ENCODE data around the gene AP3B1.
A peak's percentile ranks its signal among the peaks of the same experiment; 100 is the strongest.

Gene AP3B1, protein sequence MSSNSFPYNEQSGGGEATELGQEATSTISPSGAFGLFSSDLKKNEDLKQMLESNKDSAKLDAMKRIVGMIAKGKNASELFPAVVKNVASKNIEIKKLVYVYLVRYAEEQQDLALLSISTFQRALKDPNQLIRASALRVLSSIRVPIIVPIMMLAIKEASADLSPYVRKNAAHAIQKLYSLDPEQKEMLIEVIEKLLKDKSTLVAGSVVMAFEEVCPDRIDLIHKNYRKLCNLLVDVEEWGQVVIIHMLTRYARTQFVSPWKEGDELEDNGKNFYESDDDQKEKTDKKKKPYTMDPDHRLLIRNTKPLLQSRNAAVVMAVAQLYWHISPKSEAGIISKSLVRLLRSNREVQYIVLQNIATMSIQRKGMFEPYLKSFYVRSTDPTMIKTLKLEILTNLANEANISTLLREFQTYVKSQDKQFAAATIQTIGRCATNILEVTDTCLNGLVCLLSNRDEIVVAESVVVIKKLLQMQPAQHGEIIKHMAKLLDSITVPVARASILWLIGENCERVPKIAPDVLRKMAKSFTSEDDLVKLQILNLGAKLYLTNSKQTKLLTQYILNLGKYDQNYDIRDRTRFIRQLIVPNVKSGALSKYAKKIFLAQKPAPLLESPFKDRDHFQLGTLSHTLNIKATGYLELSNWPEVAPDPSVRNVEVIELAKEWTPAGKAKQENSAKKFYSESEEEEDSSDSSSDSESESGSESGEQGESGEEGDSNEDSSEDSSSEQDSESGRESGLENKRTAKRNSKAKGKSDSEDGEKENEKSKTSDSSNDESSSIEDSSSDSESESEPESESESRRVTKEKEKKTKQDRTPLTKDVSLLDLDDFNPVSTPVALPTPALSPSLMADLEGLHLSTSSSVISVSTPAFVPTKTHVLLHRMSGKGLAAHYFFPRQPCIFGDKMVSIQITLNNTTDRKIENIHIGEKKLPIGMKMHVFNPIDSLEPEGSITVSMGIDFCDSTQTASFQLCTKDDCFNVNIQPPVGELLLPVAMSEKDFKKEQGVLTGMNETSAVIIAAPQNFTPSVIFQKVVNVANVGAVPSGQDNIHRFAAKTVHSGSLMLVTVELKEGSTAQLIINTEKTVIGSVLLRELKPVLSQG

DNA sequence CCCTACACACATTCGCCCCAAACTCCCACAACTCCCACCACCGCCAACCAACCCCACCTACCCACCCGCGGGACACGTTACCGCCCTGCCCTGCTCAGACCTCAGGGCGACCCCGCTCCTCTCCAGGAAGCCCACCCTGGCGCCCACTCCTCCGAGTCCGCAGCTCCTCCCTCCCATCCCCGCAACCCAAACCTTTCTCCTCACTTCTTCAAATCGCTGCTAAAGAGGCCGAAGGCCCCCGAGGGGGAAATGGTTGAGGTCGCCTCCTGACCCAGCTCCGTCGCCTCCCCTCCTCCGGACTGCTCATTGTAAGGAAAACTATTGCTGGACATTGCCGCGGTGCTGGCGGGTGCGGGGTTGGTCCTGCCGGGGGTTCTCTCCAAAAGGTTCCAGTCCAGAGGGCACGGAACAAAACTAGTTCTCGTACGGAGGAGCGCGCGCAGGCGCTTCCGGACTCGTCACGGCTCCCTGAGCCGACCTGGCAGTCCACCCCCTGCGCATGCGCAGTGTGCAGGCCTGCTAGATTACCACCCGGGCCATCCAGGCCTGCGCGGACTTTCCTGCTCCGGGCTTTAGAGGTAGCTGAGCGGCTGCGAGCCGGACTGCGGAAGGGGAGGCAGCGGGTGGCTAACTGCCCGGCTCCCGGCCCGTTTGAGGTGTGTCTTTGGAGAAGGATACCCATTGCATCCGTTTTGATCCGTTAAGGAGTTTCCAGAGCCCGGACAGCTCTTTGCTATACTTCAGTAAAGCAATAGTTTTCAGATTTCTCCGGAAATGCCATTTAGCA, at the start of gene AP3B1:
TSS of gene AP3B1 (minus strand) at position 451 of the 787 bp plus-strand sequence. CDS start at position 332, 119 bp downstream.
- DNase-seq (ENCODE audit: low read depth): peak; percentile 96

DNA sequence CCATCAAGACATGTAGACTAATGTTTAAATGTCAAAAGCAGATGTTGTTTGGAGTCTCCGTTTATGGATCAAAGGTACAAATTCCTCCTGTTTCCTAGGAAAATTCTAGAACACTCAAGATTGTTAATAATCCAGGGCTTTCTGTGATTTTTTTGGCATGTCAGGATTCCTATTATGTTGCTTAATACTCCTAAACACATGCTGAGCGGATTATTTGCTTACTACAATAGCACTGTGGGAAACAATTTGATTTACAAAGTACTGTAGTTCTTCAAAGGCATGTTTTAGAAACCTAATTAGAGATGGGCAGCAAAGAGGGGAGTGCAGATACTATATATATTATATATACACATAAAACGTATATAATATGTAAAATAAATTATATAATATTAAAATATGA, 46.9 kb upstream of the AP3B1 start:
- DNase-seq (ENCODE audit: low read depth): no peak

DNA sequence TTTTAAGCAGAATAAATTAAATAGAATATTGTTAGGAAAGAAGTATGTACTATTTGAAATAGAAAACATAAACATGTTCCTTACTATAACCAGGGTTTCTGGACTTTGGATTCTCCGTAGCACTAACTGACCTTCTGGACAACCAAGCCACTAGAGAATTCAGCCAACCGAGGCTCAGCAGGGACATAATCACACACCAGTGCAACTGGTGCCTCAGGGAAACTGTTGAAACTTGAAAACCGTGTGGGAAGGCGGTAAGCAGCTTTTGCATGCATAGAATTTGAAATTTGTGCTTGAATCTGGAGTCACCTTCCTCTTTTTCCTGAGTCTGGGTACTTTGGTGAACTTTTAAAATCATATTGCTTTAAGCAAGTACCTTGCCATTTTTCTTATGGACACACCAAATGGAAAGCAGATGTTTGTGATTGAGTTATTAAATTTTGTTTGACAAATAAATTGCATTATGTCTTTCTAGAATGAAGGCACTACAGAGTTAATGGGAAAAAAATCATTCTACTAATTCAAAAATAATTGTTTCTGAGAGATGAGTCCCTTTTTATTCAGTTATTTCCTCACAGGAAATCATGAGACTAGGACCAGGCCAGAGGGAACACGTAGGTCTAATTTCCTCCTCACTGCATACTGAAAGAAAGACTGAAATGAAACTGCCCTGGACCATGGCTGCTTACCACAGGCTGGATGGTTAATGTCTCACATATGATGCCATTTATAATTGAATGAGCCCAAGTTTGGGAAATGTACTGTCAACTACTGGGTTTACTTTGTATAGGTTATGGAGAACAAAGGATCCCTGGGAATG, 45.3 kb upstream of the AP3B1 start:
- DNase-seq (ENCODE audit: low read depth): no peak

DNA sequence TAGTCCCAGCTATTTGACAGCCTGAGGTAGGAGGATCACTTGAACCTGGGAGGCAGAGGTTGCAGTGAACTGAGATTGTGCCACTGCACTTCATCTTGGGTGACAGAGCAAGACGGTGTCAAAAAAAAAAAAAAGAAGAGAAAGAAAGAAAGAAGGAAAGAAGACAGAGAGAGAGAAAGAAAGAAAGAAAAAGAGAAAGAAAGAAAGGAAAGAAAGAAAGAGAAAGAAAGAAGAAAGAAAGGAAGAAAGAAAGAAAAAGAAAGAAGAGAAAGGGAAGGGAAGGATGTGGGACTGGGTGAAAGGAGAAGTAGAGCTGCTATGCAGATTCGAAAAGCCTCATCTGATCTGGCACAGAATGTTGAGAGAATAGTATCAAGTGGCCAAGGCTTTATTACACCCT, 42.2 kb upstream of the AP3B1 start:
- no peak for DNase-seq (ENCODE audit: low read depth)

DNA sequence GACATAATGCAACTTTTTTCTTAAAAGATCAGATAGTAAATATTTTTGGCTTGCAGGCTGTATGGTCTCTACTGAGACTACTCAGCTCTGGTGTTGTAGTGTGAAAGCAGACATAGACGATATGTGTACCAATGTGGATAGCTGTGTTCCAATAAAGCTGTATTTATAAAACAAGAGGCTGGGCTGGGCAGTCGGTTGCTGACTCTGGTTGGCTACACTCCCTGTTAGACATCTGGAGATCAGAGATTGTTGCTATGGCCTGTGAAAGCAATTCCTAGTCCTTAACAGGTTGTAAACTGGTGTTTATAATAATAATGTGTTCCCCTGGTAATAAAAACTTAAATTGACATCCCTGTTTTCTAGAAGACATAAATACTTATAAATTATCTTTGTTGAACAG, 41.5 kb upstream of the AP3B1 start:
- DNase-seq (ENCODE audit: low read depth): no peak

DNA sequence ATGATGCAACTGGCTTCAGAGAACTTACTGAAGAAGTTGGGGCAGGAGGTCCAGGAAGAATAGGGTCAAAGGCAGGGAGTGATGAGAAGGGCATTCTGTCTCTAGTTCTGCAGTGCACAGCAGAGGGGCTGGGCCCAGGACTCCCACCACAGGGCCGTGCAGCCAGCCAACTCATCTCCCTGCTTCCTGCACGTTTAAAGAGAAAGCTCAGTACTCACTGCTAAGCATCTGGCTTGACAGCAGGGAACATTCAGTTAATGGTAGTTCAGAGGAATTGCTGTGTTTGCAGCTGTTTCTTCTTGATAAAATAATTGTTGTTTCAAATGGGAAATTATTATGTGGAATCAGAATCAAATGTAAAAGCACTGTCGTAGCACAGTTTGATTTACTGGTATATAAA, 40.3 kb upstream of the AP3B1 start:
- DNase-seq (ENCODE audit: low read depth): no peak

DNA sequence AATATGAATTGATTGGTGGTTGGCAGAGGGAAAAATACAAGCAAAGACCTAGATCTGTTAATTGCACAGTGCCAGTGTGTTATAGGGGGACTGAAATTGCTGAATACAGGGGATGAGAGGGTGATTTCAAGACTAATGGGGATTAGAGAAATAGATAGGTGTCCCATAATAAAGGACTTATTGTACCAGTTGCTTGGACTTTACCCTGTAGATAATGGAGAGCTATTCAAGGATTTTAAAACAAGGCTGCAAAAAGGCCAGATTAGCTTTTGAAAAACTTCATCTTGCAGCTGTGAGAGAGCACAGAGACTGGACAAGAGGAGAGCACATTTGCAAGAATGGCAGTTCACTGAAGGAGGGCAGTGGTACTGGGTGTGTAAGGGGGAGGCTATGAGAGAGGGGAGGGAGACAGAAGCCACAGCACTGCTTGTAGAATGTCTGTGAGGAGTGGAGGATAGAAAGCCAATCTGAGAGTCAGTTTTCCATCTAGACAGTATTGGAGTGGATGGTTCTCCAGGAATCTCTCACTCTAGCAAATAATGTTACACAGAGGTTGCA, 37.1 kb upstream of the AP3B1 start:
- DNase-seq (ENCODE audit: low read depth): no peak

DNA sequence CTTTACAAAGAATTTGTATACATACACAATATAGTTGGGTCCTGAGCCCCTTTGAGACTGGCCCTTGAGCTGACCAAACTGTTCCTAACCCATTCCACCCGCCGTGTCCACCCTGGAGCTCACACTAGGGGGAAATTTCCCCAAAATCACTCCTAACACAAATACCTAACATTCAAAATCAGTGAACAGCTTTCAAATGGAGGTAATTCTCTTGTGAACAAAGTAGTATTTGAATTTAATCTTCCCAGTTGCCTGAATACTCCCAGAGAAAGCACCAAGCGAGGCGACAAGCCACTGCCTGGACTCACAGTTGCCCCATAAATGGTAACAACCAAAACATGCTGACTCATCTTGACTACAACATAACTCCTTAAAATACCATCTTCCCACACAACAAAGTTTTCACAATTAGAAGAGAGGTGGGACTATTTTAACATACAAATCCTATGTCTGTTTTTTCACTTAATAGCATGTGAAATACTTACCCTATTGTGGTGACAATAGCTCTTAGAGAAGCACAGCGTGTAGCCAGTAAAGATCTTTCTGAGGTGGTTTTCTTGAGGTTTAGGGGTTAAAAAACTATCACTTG, 34.2 kb upstream of the AP3B1 start:
- no peak for DNase-seq (ENCODE audit: low read depth)

DNA sequence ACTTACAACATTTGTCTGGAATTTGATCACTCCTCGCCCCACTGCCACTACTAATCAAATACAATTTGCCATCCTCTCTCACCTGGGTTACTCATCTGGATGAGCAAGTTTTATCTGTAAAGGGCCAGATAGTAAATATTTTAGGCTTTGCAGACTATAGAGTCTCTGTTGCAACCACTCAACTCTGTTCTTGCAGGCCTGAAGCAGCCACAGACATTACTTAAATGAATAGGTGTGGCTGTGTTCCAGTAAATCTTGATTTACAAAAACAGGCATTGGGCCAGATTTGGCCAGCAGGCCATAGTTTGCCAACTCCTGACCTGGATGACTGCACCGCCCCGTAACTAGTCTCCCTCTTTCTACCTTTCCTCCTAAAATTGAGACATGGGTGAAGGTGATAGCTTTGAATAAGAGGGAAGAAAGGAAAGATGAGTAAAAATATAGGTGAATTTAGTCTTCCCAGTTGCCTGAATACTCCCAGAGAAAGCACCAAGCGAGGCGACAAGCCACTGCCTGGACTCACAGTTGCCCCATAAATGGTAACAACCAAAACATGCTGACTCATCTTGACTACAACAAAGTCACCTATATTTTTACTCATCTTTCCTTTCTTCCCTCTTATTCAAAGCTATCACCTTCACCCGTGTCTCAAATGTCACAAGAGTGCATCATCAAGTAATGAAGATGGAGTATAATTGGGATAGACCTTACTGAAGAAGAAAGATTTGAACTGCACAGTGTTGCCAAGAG, 33.4 kb upstream of the AP3B1 start:
- no peak for DNase-seq (ENCODE audit: low read depth)

DNA sequence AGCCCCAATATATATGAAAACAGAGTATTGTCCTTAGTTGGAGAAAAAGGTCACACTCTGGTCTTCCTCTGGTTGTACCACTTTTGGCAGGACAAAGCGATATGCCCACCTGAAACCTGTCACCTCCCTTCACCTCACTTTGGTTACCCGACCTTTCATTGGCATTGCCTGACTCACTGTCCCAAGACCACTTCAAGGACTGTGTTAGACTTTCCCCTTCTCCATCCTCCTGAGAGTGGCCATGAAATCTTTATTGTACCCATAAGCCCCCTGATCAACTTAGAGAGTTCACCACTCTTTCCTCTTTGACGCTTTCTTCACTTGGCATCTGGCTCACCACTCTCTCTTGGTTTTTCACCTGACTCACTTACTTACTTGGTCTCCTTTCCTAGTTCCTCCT, 32.4 kb upstream of the AP3B1 start:
- DNase-seq (ENCODE audit: low read depth): no peak

DNA sequence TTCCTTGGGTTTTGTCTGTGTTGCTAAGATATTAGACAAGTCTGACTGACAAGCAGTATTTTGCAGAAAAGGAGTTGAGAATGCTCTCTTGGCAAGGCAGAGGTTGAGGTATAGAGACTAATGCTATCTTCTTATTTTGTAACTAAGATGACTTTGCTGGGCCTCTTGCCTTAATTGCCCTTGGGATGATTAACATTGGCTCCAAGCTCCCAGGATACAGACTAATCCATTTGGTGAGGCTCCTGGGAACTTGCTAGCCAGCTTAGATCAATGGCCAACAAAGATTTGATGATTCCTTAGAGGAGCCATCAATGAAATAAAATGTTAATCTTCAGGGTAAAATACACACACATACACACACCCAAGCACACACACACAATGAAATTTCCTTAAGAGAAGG, 28.7 kb upstream of the AP3B1 start:
- no peak for DNase-seq (ENCODE audit: low read depth)

DNA sequence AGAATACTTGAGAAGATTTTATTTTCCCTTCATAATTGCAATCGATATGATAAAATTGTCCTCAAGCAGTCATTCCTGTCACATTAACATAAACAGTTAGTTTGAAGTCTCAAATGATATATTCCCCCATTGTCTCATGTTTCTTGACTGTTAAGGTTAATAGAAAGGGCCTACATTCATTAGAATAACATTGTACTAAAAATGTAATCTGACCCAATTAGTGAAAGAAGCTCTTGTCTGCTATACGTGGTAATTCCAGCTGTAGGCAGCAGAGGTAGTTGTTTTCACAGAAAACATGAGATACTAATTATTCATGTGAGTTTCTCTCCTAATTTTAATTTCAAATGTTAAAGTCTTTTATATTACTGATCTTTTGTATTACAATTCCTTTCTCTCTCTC, 25.9 kb upstream of the AP3B1 start:
- no peak for DNase-seq (ENCODE audit: low read depth)

DNA sequence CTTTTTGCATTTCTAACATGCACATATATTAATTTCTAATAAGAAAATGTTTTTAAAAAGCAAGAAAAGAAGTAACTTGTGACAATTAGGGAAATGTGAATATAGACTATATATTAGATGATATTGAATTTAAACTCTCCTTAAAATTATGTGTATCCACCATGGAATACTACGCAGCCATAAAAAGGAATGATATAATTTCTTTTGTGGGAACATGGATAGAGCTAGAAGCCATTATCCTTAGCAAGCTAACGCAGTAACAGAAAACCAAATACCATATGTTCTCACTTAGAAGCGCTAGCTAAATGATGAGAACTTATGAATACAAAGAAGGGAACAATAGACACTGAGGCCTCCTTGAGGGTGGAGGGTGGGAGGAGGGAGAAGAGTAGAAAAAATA, 23.8 kb upstream of the AP3B1 start:
- DNase-seq (ENCODE audit: low read depth): no peak

DNA sequence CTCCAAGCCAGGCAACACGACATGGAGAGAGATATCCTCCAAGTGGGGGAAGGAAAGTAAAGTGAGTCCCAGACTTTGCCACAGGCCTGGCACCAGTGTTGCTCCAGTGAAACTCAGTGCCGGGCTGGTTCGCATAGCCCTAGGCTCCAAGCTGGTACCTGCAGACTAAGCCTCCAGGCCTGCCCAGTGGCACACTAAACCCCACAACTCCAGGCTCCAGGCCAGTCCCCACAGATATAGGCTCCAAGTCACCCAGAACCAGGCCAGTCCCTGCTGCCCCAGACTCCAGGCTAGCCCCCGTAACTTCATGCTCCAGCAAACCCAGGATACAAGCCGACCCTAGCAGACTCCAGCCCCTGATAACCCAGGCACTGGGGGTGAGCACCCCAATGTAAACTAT, 23.0 kb upstream of the AP3B1 start:
- DNase-seq (ENCODE audit: low read depth): no peak

DNA sequence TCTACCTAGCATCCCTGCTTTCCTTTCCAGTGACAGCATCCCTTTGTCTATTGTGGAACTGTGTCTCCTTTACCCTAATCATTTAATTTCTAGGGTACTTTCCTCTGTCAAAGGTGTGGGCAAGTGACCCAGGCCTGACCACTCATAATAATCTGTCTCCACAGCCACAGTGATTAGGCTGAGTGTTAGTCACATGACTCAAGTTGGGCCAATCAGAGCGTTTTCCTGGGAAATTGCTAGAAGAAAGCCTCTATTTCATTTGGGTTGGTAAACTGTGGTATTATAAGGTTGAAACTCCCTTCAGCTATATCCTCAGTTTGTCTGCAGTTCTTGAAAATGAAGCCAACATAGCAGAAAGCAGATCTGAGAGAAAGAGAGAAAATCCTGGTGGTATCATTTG, 14.2 kb upstream of the AP3B1 start:
- DNase-seq (ENCODE audit: low read depth): no peak

DNA sequence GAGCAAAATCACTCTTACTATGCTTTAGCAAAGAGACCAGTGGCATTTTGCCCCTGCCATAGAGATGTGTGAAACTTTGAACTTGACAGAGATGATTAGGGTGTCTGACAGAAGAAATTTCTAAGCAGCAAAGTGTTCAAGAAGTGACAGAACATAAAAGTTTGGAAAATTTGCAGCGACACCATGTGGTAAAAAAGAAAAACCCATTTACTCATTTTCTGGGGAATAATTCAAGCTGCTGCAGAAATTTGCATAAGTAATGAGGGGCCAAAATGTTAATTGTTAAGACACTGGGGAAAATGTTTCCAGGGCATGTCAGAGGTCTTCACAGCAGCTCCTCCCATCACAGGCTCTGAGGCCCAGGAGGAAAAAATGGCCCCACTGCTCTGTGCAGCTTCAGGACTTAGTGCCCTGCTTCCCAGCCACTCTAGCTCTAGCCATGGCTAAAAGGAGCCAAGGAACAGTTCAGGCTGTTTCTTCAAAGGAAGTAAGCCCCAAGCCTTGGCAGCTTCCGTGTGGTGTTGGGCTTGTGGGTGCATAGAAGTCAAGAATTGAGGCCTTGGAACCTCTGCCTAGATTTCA, 6.1 kb upstream of the AP3B1 start:
- DNase-seq (ENCODE audit: low read depth): no peak

DNA sequence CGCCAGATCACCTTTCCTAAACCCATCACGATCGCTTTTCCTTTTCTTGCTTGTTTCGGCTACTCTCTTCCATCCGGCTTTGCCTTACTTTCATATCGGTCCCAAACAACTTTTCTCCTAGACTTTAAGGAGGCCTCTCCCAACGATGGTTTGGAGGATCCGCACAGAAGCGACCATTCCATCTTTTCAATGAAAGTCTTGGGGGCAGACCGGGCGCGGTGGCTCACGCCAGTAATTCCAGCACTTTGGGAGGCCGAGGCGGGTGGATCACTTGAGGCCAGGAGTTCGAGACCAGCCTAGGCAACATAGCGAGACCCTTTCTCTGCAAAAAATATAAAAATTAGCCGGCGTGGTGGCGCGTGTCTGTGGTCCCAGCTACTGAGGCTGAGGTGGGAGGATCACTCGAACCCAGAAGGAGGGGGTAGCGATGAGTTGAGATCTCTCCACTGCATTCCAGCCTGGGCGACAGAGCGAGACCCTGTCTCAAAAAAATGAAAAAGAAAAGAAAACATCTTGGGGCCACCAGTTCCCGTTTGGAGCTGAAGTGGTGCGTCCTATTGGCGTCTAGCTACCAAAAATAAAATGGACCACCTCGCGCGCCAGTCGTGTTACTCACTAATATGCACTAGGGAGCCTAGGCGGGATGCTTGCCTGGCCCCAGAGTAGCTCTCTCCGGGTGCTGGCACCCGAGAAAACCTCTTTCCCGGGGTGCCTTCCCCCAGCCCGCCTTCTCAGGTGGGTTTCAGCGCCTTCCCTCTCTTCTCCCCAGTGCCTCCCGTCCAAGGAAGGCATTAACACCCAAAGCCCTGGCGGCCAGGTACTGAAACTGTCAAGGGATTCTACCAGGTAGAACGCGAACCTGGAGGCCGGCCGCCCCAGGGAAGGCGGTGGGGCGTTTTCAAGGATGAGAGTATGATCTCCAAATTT, 800 bp upstream of the AP3B1 start:
- peak; percentile 11 for DNase-seq (ENCODE audit: low read depth)

DNA sequence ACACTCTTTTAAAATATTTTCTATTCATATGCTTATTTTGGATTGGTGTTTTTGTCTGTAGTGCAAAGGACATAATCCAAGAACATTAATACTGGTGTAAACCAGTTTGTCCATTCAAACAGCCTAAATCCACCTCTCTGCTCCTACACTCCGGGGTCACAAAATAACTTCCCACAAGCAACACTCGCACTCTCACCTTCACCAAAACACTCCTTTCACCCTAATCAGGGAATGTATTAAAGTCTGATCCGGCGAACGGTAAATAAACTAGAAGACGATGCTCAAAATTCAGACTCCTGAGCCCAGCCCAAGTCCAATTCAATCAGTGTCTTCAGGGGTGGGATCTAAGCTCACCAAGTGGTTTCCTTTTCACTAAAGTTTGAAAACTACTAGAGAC, 649 bp downstream of the AP3B1 start:
- DNase-seq (ENCODE audit: low read depth): no peak

Data from stimulated activated CD8-positive, alpha-beta memory T cell treated with anti-CD3 and anti-CD28 coated beads, Interleukin-15, amount 100 ng/mL, for 24 hours (primary cell).